Effector memory CD4-positive, alpha-beta T cell (primary cell): Measurements from ENCODE around the gene MAP4K4.

Experiments
- DNase-seq, 3 donors: peaks; one replicate each; pipeline ENCODE4 v3.0.0-alpha.2; 2020
- H3K27ac ChIP-seq: 2 replicates; pipeline ENCODE4 v1.7.0; 2013; ENCODE audit warnings: mild to moderate bottlenecking, low read length, moderate library complexity; ENCODE audit not compliant: insufficient read depth, poor library complexity, severe bottlenecking
- H3K27me3 ChIP-seq: replicated peaks from 2 replicates; pipeline ENCODE4 v1.7.0; 2013; ENCODE audit warnings: mild to moderate bottlenecking, low read length; ENCODE audit not compliant: insufficient read depth, control insufficient read depth, poor library complexity, severe bottlenecking
- H3K36me3 ChIP-seq: 2 replicates; pipeline ENCODE4 v1.7.0; 2013; ENCODE audit warnings: mild to moderate bottlenecking, low read length, moderate library complexity; ENCODE audit not compliant: control insufficient read depth, insufficient read depth
- H3K4me1 ChIP-seq: 2 replicates; pipeline ENCODE4 v1.7.0; 2013; ENCODE audit warnings: low read length, mild to moderate bottlenecking; ENCODE audit not compliant: control insufficient read depth, insufficient read depth, poor library complexity, severe bottlenecking
- H3K4me3 ChIP-seq: 2 replicates; pipeline ENCODE4 v1.7.0; 2013; ENCODE audit warnings: low read length, low read depth, mild to moderate bottlenecking; ENCODE audit not compliant: insufficient read depth, poor library complexity, severe bottlenecking
- H3K9me3 ChIP-seq: 2 replicates; pipeline ENCODE4 v1.7.0; 2013; ENCODE audit warnings: mild to moderate bottlenecking, low read length, moderate library complexity; ENCODE audit not compliant: control insufficient read depth

Gene MAP4K4

DNA sequence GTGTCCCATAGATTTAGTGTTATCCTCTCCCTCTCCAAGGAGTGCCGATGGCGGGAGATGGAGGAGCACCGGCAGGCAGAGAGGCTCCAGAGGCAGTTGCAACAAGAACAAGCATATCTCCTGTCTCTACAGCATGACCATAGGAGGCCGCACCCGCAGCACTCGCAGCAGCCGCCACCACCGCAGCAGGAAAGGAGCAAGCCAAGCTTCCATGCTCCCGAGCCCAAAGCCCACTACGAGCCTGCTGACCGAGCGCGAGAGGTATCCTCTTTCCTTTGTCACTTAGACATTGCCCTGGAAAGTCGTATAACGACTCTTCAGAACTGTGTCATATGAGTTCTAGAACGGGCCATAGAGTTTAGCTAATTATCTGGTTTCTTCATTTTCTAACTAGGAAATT, 162.1 kb downstream of the MAP4K4 start:
- Histone ChIP-seq H3K9me3 (no peaks in the 10 kb centered on the region), H3K4me3 (no peak overlapping the region), H3K4me1 (no peaks in the 10 kb centered on the region), H3K27me3 (no peaks in the 10 kb centered on the region), H3K27ac (no peak overlapping the region), H3K36me3 (peaks cover 57% of the 10 kb centered on the region)
- DNase-seq = no peak

DNA sequence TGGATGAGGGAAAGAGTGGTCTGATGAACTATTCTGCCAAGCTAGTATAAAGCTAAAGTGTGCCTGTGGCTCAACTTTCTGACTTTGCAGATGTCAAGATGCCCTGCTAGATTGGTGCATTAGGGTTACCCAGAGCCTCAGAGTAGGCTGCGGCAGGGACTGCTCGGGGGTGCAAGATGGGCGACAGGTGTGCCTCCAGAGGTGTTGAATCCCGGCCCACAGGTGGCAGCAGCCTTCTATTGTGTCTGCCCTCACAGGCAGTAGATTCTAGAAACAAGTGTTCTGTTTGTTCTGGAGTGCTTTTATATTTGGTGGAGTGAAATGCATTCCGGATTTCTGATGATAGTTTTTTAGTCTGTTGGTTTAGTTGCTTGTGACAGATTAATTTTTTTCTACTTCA, 162.7 kb downstream of the MAP4K4 start:
- no peak overlapping the region for H3K4me3 ChIP-seq
- DNase-seq = no peak
- H3K27ac ChIP-seq = no peak overlapping the region
- H3K9me3 ChIP-seq = no peaks in the 10 kb centered on the region
- H3K27me3 ChIP-seq = no peaks in the 10 kb centered on the region
- peaks cover 63% of the 10 kb centered on the region for H3K36me3 ChIP-seq
- H3K4me1 ChIP-seq = no peaks in the 10 kb centered on the region

DNA sequence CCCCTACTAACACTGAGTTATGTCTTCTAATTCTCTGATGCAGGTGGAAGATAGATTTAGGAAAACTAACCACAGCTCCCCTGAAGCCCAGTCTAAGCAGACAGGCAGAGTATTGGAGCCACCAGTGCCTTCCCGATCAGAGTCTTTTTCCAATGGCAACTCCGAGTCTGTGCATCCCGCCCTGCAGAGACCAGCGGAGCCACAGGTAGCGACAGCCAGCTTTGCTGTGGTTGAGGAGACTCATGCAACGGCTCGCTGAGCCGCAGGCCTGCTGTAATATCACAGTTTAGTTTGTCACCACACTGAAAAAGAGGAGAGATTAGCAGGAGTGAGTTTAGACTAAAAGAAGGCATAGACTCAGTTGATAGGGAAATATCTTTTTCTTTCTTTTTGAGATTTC, 163.3 kb downstream of the MAP4K4 start:
- no peak for DNase-seq
- Histone ChIP-seq H3K27me3 (no peaks in the 10 kb centered on the region), H3K9me3 (no peaks in the 10 kb centered on the region), H3K36me3 (peaks cover 64% of the 10 kb centered on the region), H3K4me3 (no peak overlapping the region), H3K4me1 (no peaks in the 10 kb centered on the region), H3K27ac (no peak overlapping the region)

DNA sequence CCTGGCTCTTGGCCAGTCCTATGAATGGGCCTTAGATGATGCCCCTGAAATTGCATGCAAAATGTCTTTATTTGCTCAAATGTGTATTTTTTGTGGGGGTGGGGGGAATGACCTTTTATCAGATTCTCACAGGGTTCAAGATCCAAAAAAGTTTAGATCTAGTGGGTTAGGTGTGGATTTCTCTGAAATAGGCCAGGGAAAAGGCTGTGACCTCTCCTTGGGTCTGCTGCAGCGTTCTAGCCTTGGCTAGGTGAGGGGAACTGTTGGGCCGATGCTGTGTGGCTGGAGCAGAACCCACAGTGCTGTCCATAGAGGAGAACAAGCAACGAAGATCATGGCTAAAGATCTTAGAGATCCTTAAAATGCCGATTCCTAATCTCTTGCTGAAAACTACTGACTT, 163.9 kb downstream of the MAP4K4 start:
- H3K27me3 ChIP-seq = no peaks in the 10 kb centered on the region
- H3K36me3 ChIP-seq = peaks cover 64% of the 10 kb centered on the region
- no peak for DNase-seq
- no peaks in the 10 kb centered on the region for H3K9me3 ChIP-seq
- no peak overlapping the region for H3K4me3 ChIP-seq
- H3K4me1 ChIP-seq = no peaks in the 10 kb centered on the region
- H3K27ac ChIP-seq = no peak overlapping the region

DNA sequence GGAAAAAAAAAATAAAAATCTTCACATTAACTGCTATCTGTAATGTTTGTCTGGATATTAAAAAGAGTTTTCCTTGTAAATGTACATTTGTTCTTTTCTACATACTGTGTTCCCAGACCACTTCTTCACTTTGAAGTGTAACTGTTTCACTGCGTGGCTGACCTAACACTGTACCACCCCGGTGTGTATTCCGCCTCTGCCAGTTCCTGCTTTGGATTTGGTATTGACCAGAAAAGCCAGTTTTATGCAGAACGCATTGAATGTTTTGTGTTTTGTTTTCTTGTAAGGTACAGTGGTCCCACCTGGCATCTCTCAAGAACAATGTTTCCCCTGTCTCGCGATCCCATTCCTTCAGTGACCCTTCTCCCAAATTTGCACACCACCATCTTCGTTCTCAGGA, 166.0 kb downstream of the MAP4K4 start:
- Histone ChIP-seq H3K4me1 (no peaks in the 10 kb centered on the region), H3K27ac (no peak overlapping the region), H3K4me3 (no peak overlapping the region), H3K9me3 (no peaks in the 10 kb centered on the region), H3K27me3 (no peaks in the 10 kb centered on the region), H3K36me3 (peaks cover 78% of the 10 kb centered on the region)
- no peak for DNase-seq

DNA sequence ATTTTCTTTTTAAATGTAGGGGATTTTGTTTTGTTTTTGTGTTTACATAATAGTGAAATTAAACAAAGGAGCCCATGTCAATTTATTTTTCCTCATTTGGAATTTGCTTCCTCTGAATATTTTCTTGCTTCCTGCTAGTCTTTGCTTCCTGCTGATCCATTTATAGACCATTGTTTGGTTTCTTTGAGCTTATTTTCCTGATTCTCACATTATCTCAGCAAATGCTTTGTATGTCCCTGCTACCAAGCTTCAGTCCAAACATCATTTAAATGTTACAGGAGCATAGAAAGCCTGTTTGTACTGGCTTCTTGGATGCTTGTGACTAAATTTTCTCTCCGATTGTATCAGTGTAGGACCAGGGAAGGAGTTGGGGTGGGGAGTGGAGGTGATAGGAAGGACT, 166.9 kb downstream of the MAP4K4 start:
- Histone ChIP-seq H3K9me3 (no peaks in the 10 kb centered on the region), H3K27me3 (no peaks in the 10 kb centered on the region), H3K36me3 (peaks cover 77% of the 10 kb centered on the region), H3K4me3 (no peak overlapping the region), H3K4me1 (no peaks in the 10 kb centered on the region), H3K27ac (no peak overlapping the region)
- no peak for DNase-seq

DNA sequence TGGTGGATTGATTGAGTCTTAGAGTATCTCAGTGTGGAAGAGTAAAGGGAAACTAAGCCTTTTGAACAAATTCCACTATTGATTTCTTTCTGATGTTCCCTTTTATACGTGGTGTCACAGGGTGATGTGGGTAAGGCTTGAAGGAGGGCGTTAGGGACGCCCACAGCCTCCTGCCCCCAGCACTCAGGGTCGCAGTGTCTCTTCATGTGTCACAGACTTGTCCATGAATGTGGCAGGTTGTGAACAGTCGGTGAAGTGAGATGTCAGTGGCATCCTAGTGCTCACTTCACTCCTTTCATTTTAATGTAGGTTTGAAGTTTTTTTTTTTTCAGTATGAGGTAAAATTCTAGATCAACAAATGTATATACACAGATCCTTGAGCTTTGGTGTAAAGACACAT, 171.0 kb downstream of the MAP4K4 start:
- H3K27me3 ChIP-seq = no peaks in the 10 kb centered on the region
- DNase-seq = no peak
- peaks cover 92% of the 10 kb centered on the region for H3K36me3 ChIP-seq
- H3K9me3 ChIP-seq = no peaks in the 10 kb centered on the region
- H3K27ac ChIP-seq = no peak overlapping the region
- H3K4me1 ChIP-seq = no peaks in the 10 kb centered on the region
- H3K4me3 ChIP-seq = no peak overlapping the region

DNA sequence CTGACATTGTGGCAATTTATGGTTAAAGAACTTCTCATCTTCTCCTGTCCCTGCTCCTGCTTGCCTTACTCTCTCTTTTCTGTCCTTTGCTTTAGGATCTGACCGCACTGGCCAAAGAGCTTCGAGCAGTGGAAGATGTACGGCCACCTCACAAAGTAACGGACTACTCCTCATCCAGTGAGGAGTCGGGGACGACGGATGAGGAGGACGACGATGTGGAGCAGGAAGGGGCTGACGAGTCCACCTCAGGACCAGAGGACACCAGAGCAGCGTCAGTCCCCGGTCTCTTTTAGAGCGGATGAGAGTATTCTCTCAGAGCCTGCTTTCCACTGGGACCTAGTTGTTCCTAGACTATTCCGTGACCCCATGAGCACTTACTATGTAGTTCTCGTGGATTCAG, 172.0 kb downstream of the MAP4K4 start:
- no peaks in the 10 kb centered on the region for H3K27me3 ChIP-seq
- no peaks in the 10 kb centered on the region for H3K9me3 ChIP-seq
- H3K27ac ChIP-seq = no peak overlapping the region
- H3K36me3 ChIP-seq = peaks cover 90% of the 10 kb centered on the region
- no peaks in the 10 kb centered on the region for H3K4me1 ChIP-seq
- no peak for DNase-seq
- no peak overlapping the region for H3K4me3 ChIP-seq

DNA sequence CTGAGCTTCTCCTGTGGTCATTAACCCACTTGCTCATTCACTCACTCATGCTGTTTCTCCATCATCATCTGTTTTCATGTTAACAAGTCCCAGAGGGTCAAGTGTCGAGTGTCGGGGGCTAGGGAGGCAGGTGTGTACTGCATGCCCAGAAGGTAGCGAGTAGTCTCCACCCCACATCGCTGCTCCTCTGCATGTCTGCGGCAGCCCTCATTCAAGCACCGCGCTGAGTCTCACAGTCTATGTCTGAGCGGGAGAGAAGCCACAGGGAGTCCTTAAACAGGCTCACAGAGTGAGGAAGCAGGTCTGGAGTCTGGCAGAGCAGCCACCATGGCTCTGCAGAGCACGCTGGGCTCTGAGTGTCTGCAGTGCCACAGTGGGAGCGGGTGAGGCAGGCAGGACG, 172.9 kb downstream of the MAP4K4 start:
- no peak for DNase-seq
- Histone ChIP-seq H3K4me1 (no peaks in the 10 kb centered on the region), H3K4me3 (no peak overlapping the region), H3K36me3 (peaks cover 83% of the 10 kb centered on the region), H3K27me3 (no peaks in the 10 kb centered on the region), H3K27ac (no peak overlapping the region), H3K9me3 (no peaks in the 10 kb centered on the region)

DNA sequence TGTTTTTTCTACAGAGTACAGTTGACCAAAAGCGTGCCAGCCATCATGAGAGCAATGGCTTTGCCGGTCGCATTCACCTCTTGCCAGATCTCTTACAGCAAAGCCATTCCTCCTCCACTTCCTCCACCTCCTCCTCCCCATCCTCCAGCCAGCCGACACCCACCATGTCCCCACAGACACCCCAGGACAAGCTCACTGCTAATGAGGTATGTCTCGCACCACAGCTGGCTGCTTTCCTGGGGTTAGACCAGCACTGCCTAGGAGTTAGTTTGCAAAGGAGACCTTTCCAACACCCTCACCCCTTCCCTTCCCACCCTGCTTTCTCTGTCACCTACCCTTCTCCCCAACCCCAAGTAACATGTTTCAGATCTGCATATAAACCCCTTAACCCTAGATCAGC, 174.0 kb downstream of the MAP4K4 start:
- H3K27me3 ChIP-seq = no peaks in the 10 kb centered on the region
- peaks cover 83% of the 10 kb centered on the region for H3K36me3 ChIP-seq
- H3K27ac ChIP-seq = no peak overlapping the region
- H3K9me3 ChIP-seq = no peaks in the 10 kb centered on the region
- no peak for DNase-seq
- H3K4me1 ChIP-seq = no peaks in the 10 kb centered on the region
- no peak overlapping the region for H3K4me3 ChIP-seq

DNA sequence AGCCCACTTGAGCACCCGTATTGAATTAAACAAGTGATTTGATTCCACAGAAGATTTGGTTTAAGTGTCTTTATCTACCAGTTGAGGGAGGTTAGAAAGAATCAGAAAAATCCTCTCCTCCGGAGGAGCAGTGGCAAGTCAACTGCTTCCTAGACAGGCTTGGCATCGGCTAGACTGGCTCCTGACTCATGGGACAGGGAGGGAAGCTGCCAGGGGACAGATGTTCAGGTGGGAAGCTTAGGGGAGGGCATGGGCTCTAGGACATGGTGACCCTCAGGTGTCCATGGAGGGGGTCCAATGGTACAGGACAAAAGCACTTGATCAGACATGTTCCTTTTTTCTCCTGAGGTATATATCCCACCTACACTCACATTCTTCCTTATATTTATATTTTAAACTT, 175.0 kb downstream of the MAP4K4 start:
- no peak overlapping the region for H3K4me3 ChIP-seq
- no peak for DNase-seq
- no peaks in the 10 kb centered on the region for H3K4me1 ChIP-seq
- peaks cover 80% of the 10 kb centered on the region for H3K36me3 ChIP-seq
- no peaks in the 10 kb centered on the region for H3K9me3 ChIP-seq
- H3K27ac ChIP-seq = no peak overlapping the region
- no peaks in the 10 kb centered on the region for H3K27me3 ChIP-seq
